Measurements from ENCODE around the gene ASNSD1.

DNA sequence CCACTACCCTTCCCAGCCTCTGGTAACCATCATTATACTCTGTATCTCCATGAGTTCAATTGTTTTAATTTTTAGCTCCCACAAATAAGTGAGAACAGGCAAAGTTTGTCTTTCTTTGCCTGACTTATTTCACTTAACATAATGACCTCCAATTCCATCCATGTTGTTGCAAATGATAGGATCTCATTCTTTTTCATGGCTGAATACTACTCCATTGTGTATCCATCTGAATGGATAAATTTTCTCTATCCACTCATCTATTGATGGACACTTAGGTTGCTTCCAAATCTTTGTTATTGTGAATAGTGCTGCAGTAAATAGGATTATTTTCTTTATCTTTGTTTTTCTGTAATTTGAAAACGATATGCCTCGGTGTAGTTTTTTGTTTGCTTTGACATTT is 39.4 kb downstream of the ASNSD1 start:
- TF ChIP-seq POLR2AphosphoS5 (IDR thresholded peaks at IDR 0.05; ENCODE audit: control insufficient read depth, insufficient read depth, low read depth, low read length) (no peak), ATF1 (CRISPR knock-in tag; IDR thresholded peaks at IDR 0.05) (no peak), ATF1 (tag; IDR thresholded peaks at IDR 0.05) (no peak)
- TF ChIP-seq, protein P1, sequence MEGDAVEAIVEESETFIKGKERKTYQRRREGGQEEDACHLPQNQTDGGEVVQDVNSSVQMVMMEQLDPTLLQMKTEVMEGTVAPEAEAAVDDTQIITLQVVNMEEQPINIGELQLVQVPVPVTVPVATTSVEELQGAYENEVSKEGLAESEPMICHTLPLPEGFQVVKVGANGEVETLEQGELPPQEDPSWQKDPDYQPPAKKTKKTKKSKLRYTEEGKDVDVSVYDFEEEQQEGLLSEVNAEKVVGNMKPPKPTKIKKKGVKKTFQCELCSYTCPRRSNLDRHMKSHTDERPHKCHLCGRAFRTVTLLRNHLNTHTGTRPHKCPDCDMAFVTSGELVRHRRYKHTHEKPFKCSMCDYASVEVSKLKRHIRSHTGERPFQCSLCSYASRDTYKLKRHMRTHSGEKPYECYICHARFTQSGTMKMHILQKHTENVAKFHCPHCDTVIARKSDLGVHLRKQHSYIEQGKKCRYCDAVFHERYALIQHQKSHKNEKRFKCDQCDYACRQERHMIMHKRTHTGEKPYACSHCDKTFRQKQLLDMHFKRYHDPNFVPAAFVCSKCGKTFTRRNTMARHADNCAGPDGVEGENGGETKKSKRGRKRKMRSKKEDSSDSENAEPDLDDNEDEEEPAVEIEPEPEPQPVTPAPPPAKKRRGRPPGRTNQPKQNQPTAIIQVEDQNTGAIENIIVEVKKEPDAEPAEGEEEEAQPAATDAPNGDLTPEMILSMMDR (IDR thresholded peaks at IDR 0.05 in 2 of 3, conservative IDR thresholded peaks at IDR 0.05 in 1 of 3; ENCODE audit: insufficient read depth in 2 of 3, low read depth in 1 of 3, low read length in 3 of 3) = no peak
